ENCODE data around the gene HNF4A.

Gene HNF4A

GRCh38 chr20:44455126-44455525 is 99.6 kb downstream of the HNF4A start:
- H3K36me3 Mint-ChIP-seq (ENCODE audit: low read depth) = no peaks in the 10 kb centered on the region
- TF ChIP-seq CTCF (IDR thresholded peaks at IDR 0.05; ENCODE audit: unreplicated experiment in 3 of 3) = no peak
- no peaks in the 10 kb centered on the region for H3K4me1 Mint-ChIP-seq
- H3K27me3 Mint-ChIP-seq (ENCODE audit: low read depth) = no peaks in the 10 kb centered on the region
- H3K9me3 Mint-ChIP-seq = no peaks in the 10 kb centered on the region
- no peak overlapping the region for H3K4me3 Mint-ChIP-seq
- H3K27ac Mint-ChIP-seq = no peak overlapping the region

- no peak for TF ChIP-seq CTCF (IDR thresholded peaks at IDR 0.05; ENCODE audit: unreplicated experiment in 3 of 3)
- Mint-ChIP-seq H3K27me3 (ENCODE audit: low read depth) (no peaks in the 10 kb centered on the region), H3K9me3 (no peaks in the 10 kb centered on the region), H3K36me3 (ENCODE audit: low read depth) (no peaks in the 10 kb centered on the region), H3K4me1 (no peaks in the 10 kb centered on the region), H3K4me3 (no peak overlapping the region), H3K27ac (no peak overlapping the region)
These were observed 101.1 kb downstream of the HNF4A start for GRCh38 chr20:44456611-44457010.

- no peak for TF ChIP-seq CTCF (IDR thresholded peaks at IDR 0.05; ENCODE audit: unreplicated experiment in 3 of 3)
- Mint-ChIP-seq H3K9me3 (no peaks in the 10 kb centered on the region), H3K4me3 (no peak overlapping the region), H3K27ac (no peak overlapping the region), H3K4me1 (no peaks in the 10 kb centered on the region), H3K27me3 (ENCODE audit: low read depth) (no peaks in the 10 kb centered on the region), H3K36me3 (ENCODE audit: low read depth) (no peaks in the 10 kb centered on the region)
These were observed 101.5 kb downstream of the HNF4A start for GRCh38 chr20:44457016-44457415.

- Mint-ChIP-seq H3K9me3 (no peaks in the 10 kb centered on the region), H3K4me1 (no peaks in the 10 kb centered on the region), H3K27ac (no peak overlapping the region), H3K27me3 (ENCODE audit: low read depth) (no peaks in the 10 kb centered on the region), H3K36me3 (ENCODE audit: low read depth) (no peaks in the 10 kb centered on the region), H3K4me3 (no peak overlapping the region)
- TF ChIP-seq CTCF (IDR thresholded peaks at IDR 0.05; ENCODE audit: unreplicated experiment in 3 of 3) = no peak
These were observed 103.8 kb downstream of the HNF4A start for GRCh38 chr20:44459271-44459670.

- Mint-ChIP-seq H3K36me3 (ENCODE audit: low read depth) (no peaks in the 10 kb centered on the region), H3K27me3 (ENCODE audit: low read depth) (peaks cover 4% of the 10 kb centered on the region), H3K27ac (no peak overlapping the region), H3K4me3 (no peak overlapping the region), H3K9me3 (no peaks in the 10 kb centered on the region), H3K4me1 (no peaks in the 10 kb centered on the region)
- TF ChIP-seq CTCF (IDR thresholded peaks at IDR 0.05; ENCODE audit: unreplicated experiment in 3 of 3) = peak; percentile 41 to 55 (median 46)
These were observed 105.3 kb downstream of the HNF4A start for GRCh38 chr20:44460795-44461141.

GRCh38 chr20:44461142-44461802 is 105.8 kb downstream of the HNF4A start:
- Mint-ChIP-seq H3K27me3 (ENCODE audit: low read depth) (peaks cover 8% of the 10 kb centered on the region), H3K36me3 (ENCODE audit: low read depth) (no peaks in the 10 kb centered on the region), H3K27ac (no peak overlapping the region), H3K9me3 (no peaks in the 10 kb centered on the region), H3K4me3 (no peak overlapping the region), H3K4me1 (no peaks in the 10 kb centered on the region)
- peak in 1 of 3 experiments; percentile 1 for TF ChIP-seq CTCF (IDR thresholded peaks at IDR 0.05; ENCODE audit: unreplicated experiment in 3 of 3)
